NCI-H748 treated with DMSO at 0.1 percent for 48 hours (cell line): ENCODE measurements around the gene CCT8L2.
"Not testable (repeated sequence)": the region's sequence is repeated elsewhere in the genome, so short reads cannot be mapped to it uniquely, and the experiment has no call there.

Source experiments
- DNase-seq: peaks from one replicate; lab custom pipeline; 2025; lab: John Stamatoyannopoulos, UW

The CCT8L2 gene

DNA sequence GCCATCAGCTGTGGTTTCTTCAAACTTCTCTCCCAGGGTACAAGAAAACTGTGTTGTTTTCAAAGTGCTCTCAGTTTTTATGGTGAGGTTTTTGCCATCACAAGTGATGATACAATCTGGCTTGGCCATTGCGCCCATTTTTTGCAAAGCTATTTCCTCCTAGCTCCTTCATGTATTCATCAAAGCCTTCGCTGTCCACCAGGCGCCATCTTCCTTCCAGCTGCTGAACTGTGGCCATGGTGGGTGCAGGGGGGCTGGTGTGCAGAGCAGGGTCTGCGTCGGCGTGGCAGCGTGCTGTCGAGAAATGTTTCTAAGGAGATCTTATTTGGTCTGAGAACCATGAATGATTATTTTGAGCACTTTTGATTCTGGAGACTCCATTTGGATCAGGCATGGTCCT lies 2.6 kb upstream of the CCT8L2 start:
- not testable (repeated sequence) for DNase-seq

DNA sequence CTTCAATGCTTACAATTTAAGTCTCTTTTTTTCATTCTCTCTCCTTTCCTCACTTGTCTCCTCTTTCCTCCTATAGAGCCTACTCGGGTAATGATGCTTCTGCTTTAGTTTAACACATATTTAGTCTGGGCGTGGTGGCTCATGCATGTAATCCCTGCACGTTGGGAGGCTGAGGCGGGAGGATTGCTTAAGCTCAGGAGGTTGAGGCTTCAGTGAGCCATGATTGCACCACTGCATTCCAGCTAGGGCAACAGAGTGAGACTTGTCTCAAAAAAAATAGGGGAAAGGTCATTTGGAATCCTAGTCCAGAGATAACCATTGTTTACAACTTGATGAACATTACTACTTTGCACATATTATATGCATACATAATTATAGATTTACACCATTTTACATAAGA lies 1.4 kb upstream of the CCT8L2 start:
- DNase-seq = no peak

DNA sequence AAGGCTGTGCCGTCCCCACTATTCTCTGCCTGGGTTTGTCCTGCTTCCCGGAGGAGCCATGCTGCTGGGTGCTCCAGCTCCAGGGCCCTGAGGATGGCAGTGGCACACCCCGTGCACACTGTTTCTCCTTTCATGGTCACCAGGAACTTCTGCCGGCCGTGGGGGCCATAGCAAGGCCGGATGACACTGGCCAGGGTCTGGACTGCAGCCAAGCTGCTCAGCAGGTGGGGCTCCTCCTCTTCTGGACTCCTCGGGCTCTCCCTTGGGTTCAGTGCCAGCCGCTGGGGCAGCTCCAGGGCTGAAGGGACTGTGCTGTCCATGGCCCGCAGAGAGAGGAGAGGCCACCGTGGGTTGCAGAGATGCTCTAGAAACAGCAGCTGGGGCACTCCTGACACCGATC lies 379 bp downstream of the CCT8L2 start:
- not testable (repeated sequence) for DNase-seq

DNA sequence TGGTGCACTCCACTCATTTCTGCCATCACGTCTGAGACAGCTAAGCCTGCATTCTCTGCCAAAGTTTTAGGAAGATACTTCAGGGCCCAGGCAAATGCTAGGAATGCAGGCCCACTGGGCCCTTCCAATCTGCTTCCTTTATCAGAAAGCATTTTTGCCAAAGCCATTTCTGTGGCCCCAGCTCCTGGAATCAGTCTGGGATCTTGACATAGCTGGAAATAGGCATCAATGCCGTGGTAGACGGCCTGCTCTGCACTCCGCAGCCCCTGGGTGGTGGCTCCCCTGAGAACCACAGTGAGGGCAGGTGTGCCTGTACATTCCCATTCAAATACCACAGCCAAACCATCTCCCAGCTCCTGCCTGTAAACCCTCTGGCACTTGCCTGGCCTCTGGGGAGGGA lies 1.5 kb downstream of the CCT8L2 start:
- DNase-seq = not testable (repeated sequence)

DNA sequence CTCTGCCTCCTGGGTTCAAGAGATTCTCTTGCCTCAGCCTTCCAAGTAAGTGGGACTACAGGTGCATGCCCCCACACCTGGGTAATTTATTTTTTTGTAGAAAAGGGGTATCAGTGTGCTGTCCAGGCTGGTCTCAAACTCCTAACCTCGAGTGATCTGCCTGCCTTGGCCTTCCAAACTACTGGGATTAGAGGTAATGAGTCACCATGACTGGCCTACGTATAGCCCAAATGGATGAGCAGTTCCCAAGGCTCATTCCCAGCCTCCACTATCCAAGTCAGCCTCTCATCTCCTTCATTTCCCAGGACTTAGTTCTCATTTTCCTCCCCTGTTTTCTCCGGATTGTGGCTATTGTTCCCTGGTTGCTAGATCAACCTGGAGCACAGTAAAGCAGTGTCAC lies 5.6 kb downstream of the CCT8L2 start:
- no peak for DNase-seq

DNA sequence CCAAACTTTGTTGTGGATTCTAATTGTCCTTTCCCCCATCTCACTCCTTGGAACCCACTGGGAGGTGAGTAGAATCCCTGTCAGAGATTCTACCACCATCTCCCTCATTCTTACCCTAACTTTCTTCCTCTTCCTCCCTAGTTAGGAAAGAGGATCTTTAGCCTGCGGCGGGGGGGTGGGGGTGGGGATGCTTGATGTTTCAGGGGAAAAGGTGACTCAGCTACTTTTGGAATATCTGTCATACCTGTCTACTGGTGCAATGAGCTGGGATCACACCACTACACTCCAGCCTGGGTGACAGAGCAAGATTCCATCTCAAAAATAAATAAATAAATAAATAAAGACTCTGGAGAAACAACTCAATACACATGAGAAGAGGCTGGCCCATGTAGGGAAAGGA lies 6.4 kb downstream of the CCT8L2 start:
- no peak for DNase-seq

DNA sequence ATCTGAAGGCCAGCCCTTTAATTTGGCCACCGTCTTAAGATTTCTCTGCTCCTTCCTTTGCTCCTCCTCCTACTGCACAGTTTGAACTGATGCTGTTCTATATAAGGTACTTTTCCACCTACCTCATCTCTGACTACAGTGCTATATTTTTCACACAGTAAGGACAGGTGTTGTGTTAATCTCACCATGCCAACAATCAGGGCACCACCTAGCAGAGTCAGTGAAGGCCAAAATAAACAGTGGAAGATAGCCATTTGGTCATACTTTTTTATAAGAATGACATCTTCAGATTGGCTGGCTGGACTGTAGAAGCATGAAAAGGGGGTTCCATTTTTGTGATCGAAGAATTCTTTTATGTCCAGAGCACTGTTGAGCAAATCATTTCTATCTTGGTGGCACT lies 11.7 kb downstream of the CCT8L2 start:
- DNase-seq = not testable (repeated sequence)

DNA sequence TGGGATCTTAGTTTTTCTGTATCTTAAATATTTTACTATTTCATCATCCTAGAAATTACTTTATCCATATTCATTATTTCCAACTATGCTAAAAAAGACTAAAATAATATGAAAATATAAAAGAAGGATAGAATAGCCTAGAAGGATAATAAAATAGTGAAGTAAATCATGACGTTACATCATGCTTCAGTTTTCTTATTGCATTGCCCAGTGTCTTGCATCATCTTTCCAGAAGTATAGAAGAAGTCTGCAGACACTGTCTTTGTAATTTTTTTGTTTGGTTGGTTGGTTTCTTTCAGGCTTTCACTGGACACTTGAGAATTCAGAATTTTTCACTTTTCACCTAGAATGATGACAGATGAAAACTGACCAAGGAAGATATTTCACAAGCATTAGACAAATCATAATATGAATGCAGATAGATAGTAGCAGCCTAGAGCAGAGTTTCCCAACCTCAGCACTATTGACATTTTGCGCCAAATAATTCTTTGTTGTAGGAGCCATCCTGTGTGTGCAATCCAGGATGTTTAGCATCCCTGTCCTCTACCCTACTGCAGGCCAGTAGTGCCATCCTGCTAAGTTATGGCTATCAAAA lies 23.3 kb downstream of the CCT8L2 start:
- not testable (repeated sequence) for DNase-seq

DNA sequence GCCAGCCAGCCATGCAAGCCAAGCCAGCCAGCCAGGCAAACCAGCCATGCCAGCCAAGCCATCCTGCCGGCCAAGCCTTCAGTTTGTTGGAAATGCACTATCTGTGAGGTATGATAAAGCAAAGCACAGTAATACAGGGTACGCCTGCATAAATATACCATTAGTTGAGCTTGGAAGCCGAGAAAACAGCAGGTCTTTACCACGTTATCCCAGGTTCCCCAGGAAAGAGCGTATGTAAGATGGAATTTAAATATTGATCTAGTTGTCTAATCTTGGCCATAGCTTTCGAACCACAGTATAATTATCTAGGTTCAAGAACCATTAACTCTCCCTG lies 24.2 kb downstream of the CCT8L2 start:
- no peak for DNase-seq

DNA sequence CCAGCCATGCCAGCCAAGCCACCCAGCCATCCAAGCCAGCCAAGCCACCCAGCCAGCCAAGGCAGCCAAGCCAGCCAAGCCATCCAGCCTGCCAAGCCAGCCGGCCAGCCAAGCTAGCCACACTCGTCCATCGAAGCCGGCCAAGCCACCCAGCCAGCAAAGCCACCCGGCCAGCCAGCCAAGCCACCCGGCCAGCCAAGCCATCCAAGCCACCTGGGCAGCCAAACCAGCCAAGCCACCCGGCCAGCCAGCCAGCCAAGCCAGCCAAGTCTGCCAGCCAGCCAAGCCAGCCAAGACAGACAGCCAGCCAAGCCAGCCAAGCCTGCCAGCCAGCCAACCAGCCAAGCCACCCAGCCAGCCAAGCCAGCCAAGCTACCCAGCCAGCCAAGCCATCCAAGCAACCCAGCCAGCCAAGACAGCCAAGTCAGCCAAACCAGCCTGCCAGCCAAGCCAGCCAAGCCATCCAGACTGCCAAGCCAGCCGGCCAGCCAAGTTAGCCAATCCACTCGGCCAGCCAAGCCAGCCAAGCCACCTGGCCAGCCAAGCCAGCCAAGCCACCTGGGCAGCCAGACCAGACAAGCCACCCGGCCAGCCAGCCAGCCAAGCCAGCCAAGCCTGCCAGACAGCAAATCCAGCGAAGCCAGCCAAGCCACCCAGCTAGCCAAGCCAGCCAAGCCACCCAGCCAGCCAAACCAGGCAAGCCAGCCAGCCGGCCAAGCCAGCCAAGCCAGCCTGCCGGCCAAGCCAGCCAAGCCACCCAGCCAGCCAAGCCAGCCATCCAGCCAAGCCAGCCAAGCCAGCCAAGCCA lies 24.8 kb downstream of the CCT8L2 start:
- DNase-seq = not testable (repeated sequence)

DNA sequence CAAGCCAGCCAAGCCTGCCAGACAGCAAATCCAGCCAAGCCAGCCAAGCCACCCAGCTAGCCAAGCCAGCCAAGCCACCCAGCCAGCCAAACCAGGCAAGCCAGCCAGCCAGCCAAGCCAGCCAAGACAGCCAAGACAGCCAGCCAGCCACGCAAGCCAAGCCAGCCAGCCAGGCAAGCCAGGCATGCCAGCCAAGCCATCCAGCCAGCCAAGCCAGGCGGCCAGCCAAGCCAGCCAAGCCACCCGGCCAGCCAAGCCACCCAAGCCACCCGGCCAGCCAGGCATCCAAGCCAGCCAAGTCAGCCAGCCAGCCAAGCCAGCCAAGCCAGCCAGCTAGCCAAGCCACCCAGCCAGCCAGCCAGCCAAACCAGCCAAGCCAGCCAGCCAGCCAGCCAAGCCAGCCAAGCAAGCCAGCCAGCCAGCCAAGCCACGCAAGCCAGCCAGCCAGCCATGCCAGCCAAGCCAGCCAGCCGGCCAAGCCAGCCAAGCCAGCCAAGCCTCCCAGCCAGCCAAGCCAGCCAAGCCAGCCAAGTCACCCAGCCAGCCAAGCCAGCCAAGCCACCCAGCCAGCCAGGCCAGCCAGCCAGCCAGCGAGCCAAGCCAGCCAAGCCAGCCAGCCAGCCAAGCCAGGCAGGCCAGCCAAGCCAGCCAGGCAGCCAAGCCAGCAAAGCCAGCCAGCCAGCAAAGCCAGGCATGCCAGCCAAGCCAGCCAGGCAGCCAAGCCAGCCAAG lies 26.0 kb downstream of the CCT8L2 start:
- not testable (repeated sequence) for DNase-seq

DNA sequence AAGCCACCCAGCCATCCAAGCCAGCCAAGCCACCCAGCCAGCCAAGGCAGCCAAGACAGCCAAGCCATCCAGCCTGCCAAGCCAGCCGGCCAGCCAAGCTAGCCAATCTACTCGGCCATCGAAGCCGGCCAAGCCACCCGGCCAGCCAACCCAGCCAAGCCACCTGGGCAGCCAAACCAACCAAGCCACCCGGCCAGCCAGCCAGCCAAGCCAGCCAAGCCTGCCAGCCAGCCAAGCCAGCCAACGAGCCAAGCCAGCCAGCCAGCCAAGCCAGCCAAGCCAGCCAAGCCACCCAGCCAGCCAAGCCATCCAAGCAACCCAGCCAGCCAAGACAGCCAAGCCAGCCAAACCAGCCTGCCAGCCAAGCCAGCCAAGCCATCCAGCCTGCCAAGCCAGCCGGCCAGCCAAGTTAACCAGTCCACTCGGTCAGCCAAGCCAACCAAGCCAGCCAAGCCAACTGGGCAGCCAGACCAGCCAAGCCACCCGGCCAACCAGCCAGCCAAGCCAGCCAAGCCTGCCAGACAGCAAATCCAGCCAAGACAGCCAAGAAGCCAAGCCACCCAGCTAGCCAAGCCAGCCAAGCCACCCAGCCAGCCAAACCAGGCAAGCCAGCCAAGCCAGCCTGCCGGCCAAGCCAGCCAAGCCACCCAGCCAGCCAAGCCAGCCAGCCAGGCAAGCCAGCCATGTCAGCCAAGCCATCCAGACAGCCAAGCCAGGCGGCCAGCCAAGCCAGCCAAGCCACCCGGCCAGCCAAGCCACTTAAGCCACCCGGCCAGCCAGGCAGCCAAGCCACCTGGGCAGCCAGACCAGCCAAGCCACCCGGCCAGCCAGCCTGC lies 26.8 kb downstream of the CCT8L2 start:
- not testable (repeated sequence) for DNase-seq

DNA sequence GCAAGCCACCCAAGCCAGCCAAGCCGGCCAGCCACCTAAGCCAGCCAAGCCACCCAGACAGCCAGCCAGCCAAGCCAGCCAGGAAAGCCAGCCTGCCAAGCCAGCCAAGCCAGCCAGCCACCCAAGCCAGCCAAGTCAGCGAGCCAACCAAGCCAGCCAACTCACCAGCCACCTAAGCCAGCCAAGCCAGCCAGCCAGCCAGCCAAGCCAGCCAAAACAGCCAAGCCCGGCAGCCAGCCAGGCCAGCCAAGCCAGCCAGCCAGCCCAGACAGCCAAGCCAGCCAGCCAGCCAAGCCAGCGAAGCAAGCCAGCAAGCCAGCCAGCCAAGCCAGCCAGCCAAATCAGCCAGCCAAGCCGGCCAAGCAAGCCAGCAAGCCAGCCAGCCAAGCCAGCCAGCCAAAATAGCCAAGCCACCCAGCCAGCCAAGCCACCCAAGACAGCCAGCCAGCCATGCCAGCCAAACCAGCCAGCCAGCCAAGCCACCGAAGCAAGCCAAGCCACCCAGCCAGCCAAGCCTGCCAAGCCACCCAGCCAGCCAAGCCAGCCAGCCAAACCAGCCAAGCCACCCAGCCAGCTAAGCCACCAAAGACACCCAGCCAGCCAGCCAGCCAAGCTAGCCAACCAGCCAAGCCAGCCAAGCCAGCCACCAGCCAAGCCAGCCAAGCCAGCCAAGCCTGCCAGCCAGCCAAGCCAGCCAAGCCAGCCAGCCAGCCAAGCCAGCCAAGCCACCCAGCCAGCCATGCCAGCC lies 27.6 kb downstream of the CCT8L2 start:
- DNase-seq = not testable (repeated sequence)

DNA sequence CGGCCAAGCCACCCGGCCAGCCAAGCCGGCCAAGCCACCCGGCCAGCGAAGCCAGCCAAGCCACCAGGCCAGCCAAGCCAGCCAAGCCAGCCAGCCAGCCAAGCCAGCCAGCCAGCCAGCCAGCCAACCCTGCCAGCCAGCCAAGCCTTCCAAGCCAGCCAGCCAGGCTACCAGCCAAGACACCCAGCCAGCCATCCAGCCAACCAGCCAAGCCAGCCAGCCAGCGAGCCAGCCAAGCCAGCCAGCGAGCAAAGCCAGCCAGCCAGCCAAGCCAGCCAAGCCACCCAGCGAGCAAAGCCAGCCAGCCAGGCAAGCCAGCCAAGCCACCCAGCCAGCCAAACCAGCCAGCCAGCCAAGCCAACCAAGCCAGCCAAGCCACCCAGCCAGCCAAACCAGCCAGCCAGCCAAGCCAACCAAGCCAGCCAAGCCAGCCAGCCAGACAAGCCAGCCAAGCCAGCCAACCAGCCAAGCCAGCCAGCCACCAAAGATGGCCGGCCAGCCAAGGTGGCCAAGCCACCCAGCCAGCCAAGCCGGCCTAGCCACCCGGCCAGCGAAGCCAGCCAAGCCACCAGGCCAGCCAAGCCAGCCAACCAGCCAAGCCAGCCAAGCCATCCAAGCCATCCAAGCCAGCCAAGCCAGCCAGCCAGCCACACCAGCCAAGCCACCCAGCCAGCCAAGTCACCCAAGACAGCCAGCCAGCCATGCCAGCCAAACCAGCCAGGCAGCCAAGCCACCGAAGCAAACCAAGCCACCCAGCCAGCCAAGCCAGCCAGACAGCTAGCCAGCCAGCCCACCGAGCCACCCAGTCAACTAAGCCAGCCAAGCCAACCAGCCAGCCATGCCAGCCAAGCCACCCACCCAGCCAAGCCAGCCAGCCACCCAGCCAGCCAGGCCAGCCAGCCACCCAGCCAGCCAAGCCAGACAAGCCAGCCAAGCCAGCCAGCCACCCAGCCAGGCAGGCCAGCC lies 28.8 kb downstream of the CCT8L2 start:
- no peak for DNase-seq

DNA sequence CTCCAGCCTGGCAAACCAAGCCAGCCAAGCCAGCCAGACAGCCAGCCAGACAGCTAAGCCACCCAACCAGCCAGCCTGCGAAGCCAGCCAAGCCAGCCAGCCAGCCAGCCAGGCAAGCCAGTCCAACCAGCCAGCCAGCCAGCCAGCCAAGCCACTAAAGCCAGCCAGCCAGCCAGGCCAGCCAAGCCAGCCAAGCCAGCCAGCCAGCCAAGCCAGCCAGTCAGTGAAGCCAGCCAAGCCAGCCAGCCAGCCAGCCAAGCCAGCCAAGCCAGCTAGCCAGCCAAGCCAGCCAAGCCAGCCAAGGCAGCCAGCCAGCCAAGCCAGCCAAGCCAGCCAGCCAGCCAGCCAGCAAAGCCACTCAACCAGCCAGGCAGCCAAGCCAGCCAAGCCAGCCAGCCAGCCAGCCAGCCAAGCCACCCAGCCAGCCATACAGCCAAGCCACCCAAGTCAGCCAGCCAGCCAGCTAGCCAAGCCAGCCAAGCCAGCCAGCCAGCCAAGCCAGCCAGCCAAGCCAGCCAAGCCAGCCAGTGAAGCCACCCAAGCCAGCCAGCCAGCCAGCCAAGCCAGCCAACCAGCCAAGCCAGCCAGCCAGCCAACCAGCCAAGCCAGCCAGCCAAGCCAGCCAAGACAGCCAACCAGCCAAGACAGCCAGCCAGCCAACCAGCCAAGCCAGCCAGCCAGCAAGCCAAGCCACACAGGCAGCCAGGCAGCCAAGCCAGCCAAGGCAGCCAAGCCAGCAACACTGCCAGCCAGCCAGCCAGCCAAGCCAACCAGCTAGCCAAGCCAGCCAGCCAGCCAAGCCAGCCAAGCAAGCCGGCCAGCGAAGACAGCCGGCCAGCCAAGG lies 29.7 kb downstream of the CCT8L2 start:
- DNase-seq = no peak

DNA sequence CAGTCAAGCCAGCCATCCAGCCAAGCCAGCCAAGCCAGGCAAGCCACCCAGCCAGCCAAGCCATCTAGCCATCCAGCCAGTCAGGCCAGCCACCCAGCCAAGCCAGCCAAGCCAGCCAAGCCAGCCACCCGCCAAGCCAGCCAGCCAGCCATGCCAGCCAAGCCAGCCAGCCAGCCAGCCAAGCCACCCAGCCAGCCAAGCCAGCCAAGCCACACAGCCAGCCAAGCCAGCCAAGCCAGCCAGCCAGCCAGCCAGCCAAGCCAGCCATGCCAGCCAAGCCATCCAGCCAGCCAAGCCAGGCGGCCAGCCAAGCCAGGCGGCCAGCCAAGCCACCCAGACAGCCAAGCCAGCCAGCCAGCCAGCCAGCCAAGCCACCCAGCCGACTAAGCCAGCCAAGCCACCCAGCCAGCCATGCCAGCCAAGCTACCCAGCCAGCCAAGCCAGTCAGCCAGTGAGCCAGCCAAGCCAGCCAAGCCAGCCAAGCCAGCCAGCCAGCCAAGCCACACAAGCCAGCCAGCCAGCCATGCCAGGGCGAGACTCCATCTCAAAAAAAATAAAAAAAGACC lies 31.4 kb downstream of the CCT8L2 start:
- not testable (repeated sequence) for DNase-seq

DNA sequence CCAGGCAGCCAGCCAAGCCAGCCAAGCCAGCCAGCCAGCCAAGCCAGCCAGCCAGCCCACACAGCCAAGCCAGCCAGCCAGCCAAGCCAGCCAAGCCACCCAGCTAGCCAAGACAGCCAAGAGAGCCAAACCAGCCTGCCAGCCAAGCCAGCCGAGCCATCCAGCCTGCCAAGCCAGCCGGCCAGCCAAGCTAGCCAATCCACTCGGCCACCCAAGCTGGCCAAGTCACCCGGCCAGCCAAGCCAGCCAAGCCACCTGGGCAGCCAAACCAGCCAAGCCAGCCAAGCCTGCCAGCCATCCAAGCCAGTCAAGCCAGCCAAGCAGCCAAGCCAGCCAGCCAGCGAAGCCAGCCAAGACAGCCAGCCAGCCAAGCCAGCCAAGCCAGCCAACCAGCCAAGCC lies 32.0 kb downstream of the CCT8L2 start:
- DNase-seq = not testable (repeated sequence)

DNA sequence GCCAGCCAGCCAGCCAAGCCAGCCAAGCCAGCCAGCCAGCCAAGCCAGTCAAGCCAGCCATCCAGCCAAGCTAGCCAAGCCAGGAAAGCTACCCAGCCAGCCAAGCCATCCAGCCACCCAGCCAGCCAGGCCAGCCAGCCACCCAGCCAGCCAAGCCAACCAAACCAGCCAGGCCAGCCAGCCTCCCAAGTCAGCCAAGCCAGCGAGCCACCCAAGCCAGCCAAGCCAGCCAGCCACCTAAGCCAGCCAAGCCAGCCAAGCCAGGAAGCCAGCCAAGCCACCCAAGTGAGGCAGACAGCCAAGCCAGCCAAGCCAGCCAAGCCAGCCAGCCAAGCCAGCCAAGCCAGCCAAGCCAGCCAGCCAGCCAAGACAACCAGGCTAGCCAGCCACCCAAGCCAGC lies 32.6 kb downstream of the CCT8L2 start:
- not testable (repeated sequence) for DNase-seq
